Measurements from ENCODE around the gene LACTB.
A peak's percentile ranks its signal among the peaks of the same experiment; 100 is the strongest.
"Not testable (repeated sequence)": the region's sequence is repeated elsewhere in the genome, so short reads cannot be mapped to it uniquely, and the experiment has no call there.

Gene LACTB

GRCh38 chr15:63090887-63091286 is 30.8 kb upstream of the LACTB start:
- no peak for DNase-seq

- DNase-seq, result no peak
Measured at GRCh38 chr15:63091679-63092446, 29.8 kb upstream of the LACTB start.

- DNase-seq, result peak; percentile 91
Measured at GRCh38 chr15:63093486-63094205, 28.0 kb upstream of the LACTB start.

GRCh38 chr15:63094495-63094931 is 27.1 kb upstream of the LACTB start:
- no peak for DNase-seq

- no peak for DNase-seq
Measured at GRCh38 chr15:63096178-63096577, 25.5 kb upstream of the LACTB start.

GRCh38 chr15:63098901-63099300 is 22.8 kb upstream of the LACTB start:
- DNase-seq, result not testable (repeated sequence)

GRCh38 chr15:63099581-63099980 is 22.1 kb upstream of the LACTB start:
- DNase-seq, result not testable (repeated sequence)

GRCh38 chr15:63103416-63103815 is 18.2 kb upstream of the LACTB start:
- no peak for DNase-seq

GRCh38 chr15:63104727-63105126 is 16.9 kb upstream of the LACTB start:
- no peak for DNase-seq

- peak; percentile 41 for DNase-seq
Measured at GRCh38 chr15:63105354-63105753, 16.3 kb upstream of the LACTB start.

- DNase-seq, result no peak
Measured at GRCh38 chr15:63107895-63108546, 13.6 kb upstream of the LACTB start.

- DNase-seq, result no peak
Measured at GRCh38 chr15:63109498-63109897, 12.2 kb upstream of the LACTB start.

GRCh38 chr15:63109920-63110319 is 11.7 kb upstream of the LACTB start:
- peak; percentile 84 for DNase-seq

GRCh38 chr15:63110428-63111026 is 11.1 kb upstream of the LACTB start:
- DNase-seq, result no peak

- DNase-seq, result no peak
Measured at GRCh38 chr15:63111481-63111880, 10.2 kb upstream of the LACTB start.

GRCh38 chr15:63112871-63113270 is 8.8 kb upstream of the LACTB start:
- peak; percentile 18 for DNase-seq

GRCh38 chr15:63114465-63114864 is 7.2 kb upstream of the LACTB start:
- DNase-seq, result no peak

GRCh38 chr15:63118854-63119253 is 2.8 kb upstream of the LACTB start:
- no peak for DNase-seq

GRCh38 chr15:63122002-63122875 is 578 bp downstream of the LACTB start:
- peak; percentile 91 for DNase-seq

- no peak for DNase-seq
Measured at GRCh38 chr15:63124506-63124905, 2.8 kb downstream of the LACTB start.

- DNase-seq, result no peak
Measured at GRCh38 chr15:63126726-63127125, 5.1 kb downstream of the LACTB start.

GRCh38 chr15:63133786-63134185 is 12.1 kb downstream of the LACTB start:
- no peak for DNase-seq
